ENCODE data around the gene TBC1D2.

TBC1D2 gene, protein sequence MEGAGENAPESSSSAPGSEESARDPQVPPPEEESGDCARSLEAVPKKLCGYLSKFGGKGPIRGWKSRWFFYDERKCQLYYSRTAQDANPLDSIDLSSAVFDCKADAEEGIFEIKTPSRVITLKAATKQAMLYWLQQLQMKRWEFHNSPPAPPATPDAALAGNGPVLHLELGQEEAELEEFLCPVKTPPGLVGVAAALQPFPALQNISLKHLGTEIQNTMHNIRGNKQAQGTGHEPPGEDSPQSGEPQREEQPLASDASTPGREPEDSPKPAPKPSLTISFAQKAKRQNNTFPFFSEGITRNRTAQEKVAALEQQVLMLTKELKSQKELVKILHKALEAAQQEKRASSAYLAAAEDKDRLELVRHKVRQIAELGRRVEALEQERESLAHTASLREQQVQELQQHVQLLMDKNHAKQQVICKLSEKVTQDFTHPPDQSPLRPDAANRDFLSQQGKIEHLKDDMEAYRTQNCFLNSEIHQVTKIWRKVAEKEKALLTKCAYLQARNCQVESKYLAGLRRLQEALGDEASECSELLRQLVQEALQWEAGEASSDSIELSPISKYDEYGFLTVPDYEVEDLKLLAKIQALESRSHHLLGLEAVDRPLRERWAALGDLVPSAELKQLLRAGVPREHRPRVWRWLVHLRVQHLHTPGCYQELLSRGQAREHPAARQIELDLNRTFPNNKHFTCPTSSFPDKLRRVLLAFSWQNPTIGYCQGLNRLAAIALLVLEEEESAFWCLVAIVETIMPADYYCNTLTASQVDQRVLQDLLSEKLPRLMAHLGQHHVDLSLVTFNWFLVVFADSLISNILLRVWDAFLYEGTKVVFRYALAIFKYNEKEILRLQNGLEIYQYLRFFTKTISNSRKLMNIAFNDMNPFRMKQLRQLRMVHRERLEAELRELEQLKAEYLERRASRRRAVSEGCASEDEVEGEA

DNA sequence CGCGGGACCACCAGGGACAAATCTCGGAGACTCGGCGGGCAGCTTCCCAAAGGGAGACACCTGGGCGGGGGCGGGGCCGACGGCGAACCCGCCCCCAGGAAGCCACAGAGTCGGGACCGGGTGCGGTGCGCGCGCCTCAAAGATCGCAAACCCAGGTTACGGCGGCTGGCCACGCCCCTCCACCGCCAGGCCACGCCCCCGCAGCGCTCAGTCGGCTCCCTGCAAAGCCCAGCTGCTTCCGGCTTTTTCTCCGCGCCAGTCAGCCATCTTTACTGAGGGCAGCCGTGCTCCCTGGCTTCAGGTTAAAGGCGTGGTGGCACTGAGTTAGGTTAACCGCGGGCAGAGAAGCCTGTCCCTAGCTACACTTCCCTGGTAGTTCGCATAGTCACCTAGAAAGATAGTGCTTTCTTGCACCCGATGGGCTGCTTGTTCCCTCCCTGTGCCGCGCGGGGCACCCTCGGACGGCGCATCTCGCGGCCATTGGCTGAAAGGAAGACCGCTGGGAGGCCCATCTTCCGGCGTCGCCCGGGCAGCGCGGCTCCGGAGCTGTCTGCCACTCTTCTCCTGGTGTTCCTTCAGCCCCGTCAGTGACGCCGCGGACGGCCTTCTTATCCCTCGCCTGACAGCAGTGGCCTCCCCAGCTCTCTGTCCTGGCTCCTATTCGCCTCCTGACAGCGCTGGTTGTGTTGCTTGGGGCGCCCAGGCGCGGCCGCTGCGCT is at the start of gene TBC1D2:
Gene TBC1D2, minus strand, starts transcription at position 72 of the 719 bp plus-strand sequence. CDS start 108 bp downstream, outside the sequence.
- H3K36me3 ChIP-seq = no peaks in the 10 kb centered on the region
- H3K9me3 ChIP-seq = no peaks in the 10 kb centered on the region
- peak within 1 kb of the TSS; percentile 91 for H3K27ac ChIP-seq
- peaks cover 59% of the 10 kb centered on the region in 2 experiments for H3K4me1 ChIP-seq (ENCODE audit: control insufficient read depth in 1 of 2, insufficient read depth in 1 of 2, low read depth in 1 of 2, low read length in 1 of 2)
- H3K4me3 ChIP-seq (ENCODE audit: low read depth in 1 of 2, low read length in 1 of 2) = peak within 1 kb of the TSS; percentile 85 to 96
- TF ChIP-seq, protein P1, sequence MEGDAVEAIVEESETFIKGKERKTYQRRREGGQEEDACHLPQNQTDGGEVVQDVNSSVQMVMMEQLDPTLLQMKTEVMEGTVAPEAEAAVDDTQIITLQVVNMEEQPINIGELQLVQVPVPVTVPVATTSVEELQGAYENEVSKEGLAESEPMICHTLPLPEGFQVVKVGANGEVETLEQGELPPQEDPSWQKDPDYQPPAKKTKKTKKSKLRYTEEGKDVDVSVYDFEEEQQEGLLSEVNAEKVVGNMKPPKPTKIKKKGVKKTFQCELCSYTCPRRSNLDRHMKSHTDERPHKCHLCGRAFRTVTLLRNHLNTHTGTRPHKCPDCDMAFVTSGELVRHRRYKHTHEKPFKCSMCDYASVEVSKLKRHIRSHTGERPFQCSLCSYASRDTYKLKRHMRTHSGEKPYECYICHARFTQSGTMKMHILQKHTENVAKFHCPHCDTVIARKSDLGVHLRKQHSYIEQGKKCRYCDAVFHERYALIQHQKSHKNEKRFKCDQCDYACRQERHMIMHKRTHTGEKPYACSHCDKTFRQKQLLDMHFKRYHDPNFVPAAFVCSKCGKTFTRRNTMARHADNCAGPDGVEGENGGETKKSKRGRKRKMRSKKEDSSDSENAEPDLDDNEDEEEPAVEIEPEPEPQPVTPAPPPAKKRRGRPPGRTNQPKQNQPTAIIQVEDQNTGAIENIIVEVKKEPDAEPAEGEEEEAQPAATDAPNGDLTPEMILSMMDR (IDR thresholded peaks at IDR 0.05) = peak; percentile 52
- no peaks in the 10 kb centered on the region for H3K27me3 ChIP-seq

DNA sequence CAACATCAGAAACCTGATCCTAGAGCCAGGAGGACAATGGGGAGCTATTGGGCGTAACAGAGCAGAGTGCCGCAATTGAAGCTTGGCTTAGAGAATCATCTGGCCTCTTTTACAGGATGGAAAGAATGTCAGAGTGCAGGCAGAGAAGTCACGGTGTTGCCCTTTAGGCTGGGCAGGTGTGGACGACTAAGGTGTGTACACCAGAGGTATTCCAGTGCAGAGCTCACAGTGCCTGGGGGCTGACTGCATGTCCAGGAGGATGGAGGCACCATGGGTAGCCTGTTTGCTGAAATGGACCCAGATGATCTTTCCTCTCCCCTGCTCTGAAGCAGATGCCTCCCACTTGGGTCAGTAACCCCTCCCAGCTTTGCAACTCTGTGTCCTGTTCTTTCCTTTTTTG is 48.9 kb upstream of the TBC1D2 start:
- H3K4me3 ChIP-seq (ENCODE audit: low read depth in 1 of 2, low read length in 1 of 2) = no peak overlapping the region
- no peaks in the 10 kb centered on the region for H3K36me3 ChIP-seq
- TF ChIP-seq, protein P1 (IDR thresholded peaks at IDR 0.05) = no peak
- H3K27ac ChIP-seq = no peak overlapping the region
- no peaks in the 10 kb centered on the region for H3K4me1 ChIP-seq (ENCODE audit: control insufficient read depth in 1 of 2, insufficient read depth in 1 of 2, low read depth in 1 of 2, low read length in 1 of 2)
- H3K27me3 ChIP-seq = peaks cover 16% of the 10 kb centered on the region
- H3K9me3 ChIP-seq = no peaks in the 10 kb centered on the region

DNA sequence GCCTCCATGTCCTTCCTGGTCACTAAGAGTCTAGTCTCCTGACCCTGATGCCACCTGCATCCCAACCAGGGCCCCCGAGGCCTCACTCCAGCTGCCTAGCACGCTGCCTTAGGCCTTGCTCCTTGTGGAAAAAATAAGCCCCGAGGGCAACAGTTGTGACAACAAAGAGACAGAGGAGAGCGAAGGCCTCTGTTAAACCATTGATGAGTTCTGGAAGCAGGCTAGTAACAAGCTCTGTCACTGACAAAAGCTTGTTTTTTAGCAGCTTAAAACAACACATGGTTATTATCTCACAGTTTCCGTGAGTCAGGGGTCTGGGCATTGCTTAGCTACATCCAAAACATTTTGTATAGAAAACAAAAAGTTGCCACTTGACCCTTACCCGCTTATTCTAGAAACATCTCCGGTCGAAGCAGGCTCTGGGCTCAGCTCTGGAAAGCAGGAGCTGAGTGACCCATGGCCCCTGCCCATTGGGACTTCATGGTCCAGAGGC is 48.2 kb upstream of the TBC1D2 start:
- H3K4me3 ChIP-seq (ENCODE audit: low read depth in 1 of 2, low read length in 1 of 2) = no peak overlapping the region
- H3K4me1 ChIP-seq (ENCODE audit: control insufficient read depth in 1 of 2, insufficient read depth in 1 of 2, low read depth in 1 of 2, low read length in 1 of 2) = no peaks in the 10 kb centered on the region
- peaks cover 13% of the 10 kb centered on the region for H3K27me3 ChIP-seq
- H3K9me3 ChIP-seq = no peaks in the 10 kb centered on the region
- H3K36me3 ChIP-seq = no peaks in the 10 kb centered on the region
- TF ChIP-seq, protein P1 (IDR thresholded peaks at IDR 0.05) = no peak
- no peak overlapping the region for H3K27ac ChIP-seq

DNA sequence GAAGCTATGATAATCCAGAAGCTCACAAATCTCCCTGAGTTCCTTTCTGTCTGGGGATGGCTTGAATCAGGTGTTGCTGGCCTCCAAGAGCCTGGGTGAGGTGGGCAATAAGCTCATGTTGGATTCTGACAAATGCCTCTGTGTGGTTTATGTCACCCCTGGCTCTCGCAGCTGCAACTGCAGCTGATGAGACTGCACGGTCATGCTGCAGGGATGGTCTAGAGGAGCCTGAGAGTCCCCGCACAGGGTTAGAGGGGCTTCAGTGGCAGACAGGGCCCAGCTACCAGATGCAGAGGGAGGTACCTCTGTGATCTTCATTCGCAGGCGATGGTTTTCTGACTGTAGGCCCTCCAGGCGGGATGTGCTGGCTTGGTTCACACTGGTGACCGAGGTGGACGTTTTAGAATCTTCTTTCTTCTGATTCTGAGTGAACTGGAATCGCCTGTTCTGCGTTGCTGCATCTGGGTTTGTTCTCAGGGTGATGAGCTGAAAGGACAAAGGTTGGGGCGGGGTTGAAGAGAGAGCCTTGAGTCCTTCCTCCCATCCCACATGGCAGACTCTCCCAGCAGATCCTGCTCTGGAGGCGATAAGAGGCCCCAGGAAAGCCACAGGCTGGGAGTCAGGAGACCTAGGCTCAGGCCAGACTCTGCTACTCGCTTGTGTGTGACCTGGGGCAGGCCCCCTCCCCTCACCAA is 47.6 kb upstream of the TBC1D2 start:
- H3K4me1 ChIP-seq (ENCODE audit: control insufficient read depth in 1 of 2, insufficient read depth in 1 of 2, low read depth in 1 of 2, low read length in 1 of 2) = no peaks in the 10 kb centered on the region
- TF ChIP-seq, protein P1 (IDR thresholded peaks at IDR 0.05) = no peak
- H3K27ac ChIP-seq = no peak overlapping the region
- peaks cover 11% of the 10 kb centered on the region for H3K27me3 ChIP-seq
- H3K36me3 ChIP-seq = no peaks in the 10 kb centered on the region
- H3K4me3 ChIP-seq (ENCODE audit: low read depth in 1 of 2, low read length in 1 of 2) = no peak overlapping the region
- H3K9me3 ChIP-seq = no peaks in the 10 kb centered on the region

Measured in neutrophil (primary cell).